ENCODE data around the gene EPN2. TPM values are rescaled to one million over a fixed set of nuclear protein-coding genes. Genes with fewer than 3 reads are reported as not detected.

EPN2 gene
- total RNA-seq, 2 experiments from 2014 or later, result 11.9 to 12.3 TPM

DNA sequence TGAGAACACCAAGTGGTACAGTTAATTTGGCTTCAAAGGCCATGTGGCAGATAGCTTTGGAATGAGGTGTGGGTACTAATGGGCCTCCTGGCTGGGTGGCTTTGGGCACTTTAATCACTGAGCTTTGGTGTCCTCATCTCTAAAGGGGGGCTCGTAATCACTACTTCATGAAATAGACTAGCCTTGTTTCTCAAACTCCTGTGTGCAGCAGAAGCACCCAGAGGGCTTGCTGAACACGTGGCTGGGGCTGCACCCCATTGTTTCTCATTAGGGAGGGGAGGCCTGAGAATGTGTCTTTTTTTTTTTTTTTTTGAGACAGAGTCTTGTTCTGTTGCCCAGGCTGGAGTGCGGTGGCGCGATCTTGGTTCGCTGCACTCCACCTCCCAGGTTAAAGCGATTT is 5.8 kb downstream of the EPN2 start:
- intact Hi-C loops (cut with DNase I, micrococcal nuclease), result no loop called here
- Histone ChIP-seq H3K4me3 (ENCODE audit: low read length) (no peak overlapping the region), H3K27ac (ENCODE audit: low read depth in 1 of 2, low read length in 2 of 2) (no peak overlapping the region), H3K27me3 (ENCODE audit: control insufficient read depth in 1 of 2, insufficient read depth in 2 of 2, low read length in 2 of 2) (peaks cover 0 to 2% of the 10 kb centered on the region in 2 experiments), H3K36me3 (ENCODE audit: insufficient read depth, low read length) (no peaks in the 10 kb centered on the region), H3K9me3 (ENCODE audit: control insufficient read depth in 1 of 2, insufficient read depth in 1 of 2, low read length in 2 of 2) (peaks cover 0 to 4% of the 10 kb centered on the region in 2 experiments), H3K4me1 (ENCODE audit: insufficient read depth, low read length) (peaks cover 6% of the 10 kb centered on the region)
- Mint-ChIP-seq H3K36me3 (ENCODE audit: low read depth) (no peaks in the 10 kb centered on the region), H3K4me3 (no peak overlapping the region), H3K9me3 (no peaks in the 10 kb centered on the region), H3K4me1 (ENCODE audit: low read depth) (peaks cover 4% of the 10 kb centered on the region), H3K27ac (no peak overlapping the region), H3K27me3 (peaks cover 11% of the 10 kb centered on the region)
- ATAC-seq (ENCODE audit: poor library complexity), result no peak
- ChIA-PET POLR2A (no interaction called here), CTCF (interaction anchor here (0.5 kb wide), 1 partner anchor 11 kb away, joined by 3 read pairs; no protein-coding TSS in a partner anchor)
- TF ChIP-seq CTCF (IDR thresholded peaks at IDR 0.05), result no peak
- DNase-seq, result no peak

GRCh38 chr17:19243838-19244237 is 6.7 kb downstream of the EPN2 start:
- H3K27ac Mint-ChIP-seq, result no peak overlapping the region
- H3K9me3 ChIP-seq (ENCODE audit: control insufficient read depth in 1 of 2, insufficient read depth in 1 of 2, low read length in 2 of 2), result no peaks in the 10 kb centered on the region
- H3K27me3 ChIP-seq (ENCODE audit: control insufficient read depth in 1 of 2, insufficient read depth in 2 of 2, low read length in 2 of 2), result no peaks in the 10 kb centered on the region
- no peak for TF ChIP-seq CTCF (IDR thresholded peaks at IDR 0.05)
- no peak overlapping the region for H3K4me3 Mint-ChIP-seq
- ATAC-seq (ENCODE audit: poor library complexity) (no peak), DNase-seq (no peak)
- no peaks in the 10 kb centered on the region for H3K4me1 ChIP-seq (ENCODE audit: insufficient read depth, low read length)
- H3K36me3 Mint-ChIP-seq (ENCODE audit: low read depth), result no peaks in the 10 kb centered on the region
- no peak overlapping the region for H3K4me3 ChIP-seq (ENCODE audit: low read length)
- intact Hi-C loops (cut with DNase I, micrococcal nuclease), result no loop called here
- no peaks in the 10 kb centered on the region for H3K36me3 ChIP-seq (ENCODE audit: insufficient read depth, low read length)
- H3K27ac ChIP-seq (ENCODE audit: low read depth in 1 of 2, low read length in 2 of 2), result no peak overlapping the region
- H3K4me1 Mint-ChIP-seq (ENCODE audit: low read depth), result no peaks in the 10 kb centered on the region
- ChIA-PET POLR2A (no interaction called here), CTCF (no interaction called here)
- H3K27me3 Mint-ChIP-seq, result peaks cover 18% of the 10 kb centered on the region
- H3K9me3 Mint-ChIP-seq, result no peaks in the 10 kb centered on the region

DNA sequence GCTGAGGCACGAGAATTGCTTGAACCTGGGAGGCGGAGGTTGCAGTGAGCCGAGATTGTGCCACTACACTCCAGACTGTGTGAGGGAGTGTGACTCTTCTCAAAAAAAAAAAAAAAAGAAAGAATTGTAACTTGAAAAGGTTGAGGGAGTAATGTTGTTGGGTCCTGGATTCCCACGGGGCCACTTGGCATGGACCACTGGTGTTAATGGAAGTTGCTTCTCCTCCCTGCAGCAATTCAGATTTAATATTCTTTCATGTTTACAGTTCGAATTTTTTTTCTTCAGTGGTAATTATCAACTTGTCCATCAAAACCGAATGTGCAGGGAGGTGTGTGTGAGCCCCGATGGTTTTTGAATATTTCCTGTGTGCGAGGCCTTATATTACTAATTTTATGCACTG is 7.2 kb downstream of the EPN2 start:
- ATAC-seq (ENCODE audit: poor library complexity) (no peak), DNase-seq (no peak)
- Mint-ChIP-seq H3K27ac (no peak overlapping the region), H3K36me3 (ENCODE audit: low read depth) (no peaks in the 10 kb centered on the region), H3K27me3 (peaks cover 18% of the 10 kb centered on the region), H3K4me1 (ENCODE audit: low read depth) (no peaks in the 10 kb centered on the region), H3K4me3 (no peak overlapping the region), H3K9me3 (no peaks in the 10 kb centered on the region)
- intact Hi-C loops (cut with DNase I, micrococcal nuclease), result no loop called here
- Histone ChIP-seq H3K27me3 (ENCODE audit: control insufficient read depth in 1 of 2, insufficient read depth in 2 of 2, low read length in 2 of 2) (no peaks in the 10 kb centered on the region), H3K9me3 (ENCODE audit: control insufficient read depth in 1 of 2, insufficient read depth in 1 of 2, low read length in 2 of 2) (no peaks in the 10 kb centered on the region), H3K4me1 (ENCODE audit: insufficient read depth, low read length) (no peaks in the 10 kb centered on the region), H3K4me3 (ENCODE audit: low read length) (no peak overlapping the region), H3K36me3 (ENCODE audit: insufficient read depth, low read length) (no peaks in the 10 kb centered on the region), H3K27ac (ENCODE audit: low read depth in 1 of 2, low read length in 2 of 2) (no peak overlapping the region)
- ChIA-PET POLR2A (no interaction called here), CTCF (no interaction called here)
- TF ChIP-seq CTCF (IDR thresholded peaks at IDR 0.05), result no peak
